ENCODE data around the gene TENM4. TPM values are rescaled to one million over a fixed set of nuclear protein-coding genes. Genes with fewer than 3 reads are reported as not detected.

TENM4 gene
- total and polyA plus RNA-seq, 4 donors = 24.8 to 70.5 (median 38.1) TPM

- no peak for DNase-seq (ENCODE audit: low read depth in 4 of 6, low spot score in 6 of 6)
- no peaks in the 10 kb centered on the region for H3K4me1 ChIP-seq (ENCODE audit: control insufficient read depth, insufficient read depth, low read length)
- WGBS (ENCODE audit: insufficient coverage) = 83% methylated on average over 1 of the region's 3 CpGs
- H3K36me3 ChIP-seq (ENCODE audit: control insufficient read depth, insufficient read depth, low read length) = no peaks in the 10 kb centered on the region
- H3K4me3 ChIP-seq (ENCODE audit: low read depth, low read length) = no peak overlapping the region
- no peaks in the 10 kb centered on the region for H3K9me3 ChIP-seq (ENCODE audit: control insufficient read depth, insufficient read depth, low read length)
- H3K27ac ChIP-seq (ENCODE audit: low read depth, low read length) = no peak overlapping the region
- H3K27me3 ChIP-seq (ENCODE audit: control insufficient read depth, insufficient read depth, low read length) = no peaks in the 10 kb centered on the region
Measured at GRCh38 chr11:78921509-78921908, 519.3 kb downstream of the TENM4 start.

DNA sequence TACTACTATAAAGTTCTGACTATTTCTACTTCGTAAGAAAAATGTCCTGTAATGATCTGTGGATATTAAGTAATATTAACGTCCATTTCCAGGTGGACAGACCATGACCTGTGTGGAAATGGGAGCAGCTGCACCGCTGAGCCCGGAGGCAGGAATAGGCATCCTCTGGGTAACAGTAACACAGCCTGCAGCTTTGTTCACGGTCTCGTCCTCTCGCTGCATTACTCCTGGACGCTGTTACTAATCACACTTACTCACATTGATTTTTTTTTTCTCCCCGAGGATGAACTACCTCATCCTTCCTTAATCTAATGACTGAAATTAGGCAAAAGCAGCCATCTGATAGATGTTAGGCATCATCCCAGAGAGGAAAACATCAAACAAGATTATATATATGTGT is 520.5 kb downstream of the TENM4 start:
- H3K4me1 ChIP-seq (ENCODE audit: control insufficient read depth, insufficient read depth, low read length) = no peaks in the 10 kb centered on the region
- no peaks in the 10 kb centered on the region for H3K9me3 ChIP-seq (ENCODE audit: control insufficient read depth, insufficient read depth, low read length)
- peak in 1 of 6 donors; percentile 33 for DNase-seq (ENCODE audit: low read depth in 4 of 6, low spot score in 6 of 6)
- no peak overlapping the region for H3K27ac ChIP-seq (ENCODE audit: low read depth, low read length)
- WGBS (ENCODE audit: insufficient coverage) = 58% methylated on average over 6 of the region's 9 CpGs
- no peaks in the 10 kb centered on the region for H3K36me3 ChIP-seq (ENCODE audit: control insufficient read depth, insufficient read depth, low read length)
- H3K27me3 ChIP-seq (ENCODE audit: control insufficient read depth, insufficient read depth, low read length) = no peaks in the 10 kb centered on the region
- no peak overlapping the region for H3K4me3 ChIP-seq (ENCODE audit: low read depth, low read length)

DNA sequence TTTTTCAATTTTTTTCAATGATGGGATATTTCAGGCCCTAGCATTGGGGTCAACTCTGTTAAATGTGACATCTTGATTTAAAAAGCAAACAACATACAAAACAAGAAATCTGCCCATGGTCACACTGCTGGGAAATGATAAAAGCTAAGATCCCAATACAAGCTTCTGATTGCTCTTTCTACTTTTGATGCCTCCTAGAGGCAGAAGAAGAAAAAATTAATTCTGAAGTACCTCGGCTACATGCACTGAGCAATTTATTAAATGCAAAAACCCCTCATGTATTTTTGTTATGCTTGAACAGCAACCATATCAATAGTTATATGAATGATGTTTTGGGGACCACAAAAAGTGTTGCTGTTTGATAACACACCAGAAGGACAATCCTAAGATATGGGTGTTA is 524.1 kb downstream of the TENM4 start:
- WGBS (ENCODE audit: insufficient coverage) = no CpG with 5 or more reads among the region's 1 CpG
- H3K4me1 ChIP-seq (ENCODE audit: control insufficient read depth, insufficient read depth, low read length) = no peaks in the 10 kb centered on the region

GRCh38 chr11:78914503-78914902 is 526.3 kb downstream of the TENM4 start:
- DNase-seq (ENCODE audit: low read depth in 4 of 6, low spot score in 6 of 6) = no peak
- Histone ChIP-seq H3K4me3 (ENCODE audit: low read depth, low read length) (no peak overlapping the region), H3K36me3 (ENCODE audit: control insufficient read depth, insufficient read depth, low read length) (no peaks in the 10 kb centered on the region), H3K9me3 (ENCODE audit: control insufficient read depth, insufficient read depth, low read length) (no peaks in the 10 kb centered on the region), H3K27me3 (ENCODE audit: control insufficient read depth, insufficient read depth, low read length) (no peaks in the 10 kb centered on the region), H3K4me1 (ENCODE audit: control insufficient read depth, insufficient read depth, low read length) (no peaks in the 10 kb centered on the region), H3K27ac (ENCODE audit: low read depth, low read length) (no peak overlapping the region)
- 78% methylated on average over 1 of the region's 1 CpG for WGBS (ENCODE audit: insufficient coverage)

More for the DNA sequence above, 524.1 kb downstream of the TENM4 start:
- no peaks in the 10 kb centered on the region for H3K36me3 ChIP-seq (ENCODE audit: control insufficient read depth, insufficient read depth, low read length)
- no peak for DNase-seq (ENCODE audit: low read depth in 4 of 6, low spot score in 6 of 6)
- no peaks in the 10 kb centered on the region for H3K9me3 ChIP-seq (ENCODE audit: control insufficient read depth, insufficient read depth, low read length)
- H3K4me3 ChIP-seq (ENCODE audit: low read depth, low read length) = no peak overlapping the region
- H3K27ac ChIP-seq (ENCODE audit: low read depth, low read length) = no peak overlapping the region
- no peaks in the 10 kb centered on the region for H3K27me3 ChIP-seq (ENCODE audit: control insufficient read depth, insufficient read depth, low read length)

DNA sequence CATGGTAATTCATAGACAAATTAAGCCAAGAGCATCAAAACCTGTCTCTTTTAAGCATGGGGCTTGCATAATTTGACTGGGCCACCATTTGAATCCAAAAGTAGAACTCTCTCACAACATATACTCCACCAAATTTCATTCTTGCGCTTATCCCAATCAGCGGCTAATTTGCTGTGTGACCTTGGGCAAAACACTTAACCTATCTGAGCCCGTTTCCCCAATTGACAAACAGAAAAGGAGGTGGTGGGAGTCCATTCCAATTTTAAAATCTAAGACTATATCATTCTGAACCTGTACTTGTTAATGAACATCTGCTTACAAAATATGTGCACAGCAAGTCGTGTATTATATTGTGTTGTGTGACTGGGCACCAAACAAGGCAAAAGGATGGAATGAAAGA is 528.1 kb downstream of the TENM4 start:
- Histone ChIP-seq H3K27ac (ENCODE audit: low read depth, low read length) (no peak overlapping the region), H3K27me3 (ENCODE audit: control insufficient read depth, insufficient read depth, low read length) (no peaks in the 10 kb centered on the region), H3K36me3 (ENCODE audit: control insufficient read depth, insufficient read depth, low read length) (no peaks in the 10 kb centered on the region), H3K4me1 (ENCODE audit: control insufficient read depth, insufficient read depth, low read length) (no peaks in the 10 kb centered on the region), H3K4me3 (ENCODE audit: low read depth, low read length) (no peak overlapping the region), H3K9me3 (ENCODE audit: control insufficient read depth, insufficient read depth, low read length) (no peaks in the 10 kb centered on the region)
- no CpG with 5 or more reads among the region's 4 CpGs for WGBS (ENCODE audit: insufficient coverage)
- DNase-seq (ENCODE audit: low read depth in 4 of 6, low spot score in 6 of 6) = no peak

GRCh38 chr11:78910322-78910721 is 530.5 kb downstream of the TENM4 start:
- no peaks in the 10 kb centered on the region for H3K36me3 ChIP-seq (ENCODE audit: control insufficient read depth, insufficient read depth, low read length)
- no peaks in the 10 kb centered on the region for H3K4me1 ChIP-seq (ENCODE audit: control insufficient read depth, insufficient read depth, low read length)
- DNase-seq (ENCODE audit: low read depth in 4 of 6, low spot score in 6 of 6) = no peak
- no peak overlapping the region for H3K4me3 ChIP-seq (ENCODE audit: low read depth, low read length)
- WGBS (ENCODE audit: insufficient coverage) = 73% methylated on average over 4 of the region's 4 CpGs
- no peaks in the 10 kb centered on the region for H3K9me3 ChIP-seq (ENCODE audit: control insufficient read depth, insufficient read depth, low read length)
- H3K27ac ChIP-seq (ENCODE audit: low read depth, low read length) = no peak overlapping the region
- no peaks in the 10 kb centered on the region for H3K27me3 ChIP-seq (ENCODE audit: control insufficient read depth, insufficient read depth, low read length)

- no peaks in the 10 kb centered on the region for H3K36me3 ChIP-seq (ENCODE audit: control insufficient read depth, insufficient read depth, low read length)
- no peak overlapping the region for H3K4me3 ChIP-seq (ENCODE audit: low read depth, low read length)
- H3K27me3 ChIP-seq (ENCODE audit: control insufficient read depth, insufficient read depth, low read length) = no peaks in the 10 kb centered on the region
- H3K9me3 ChIP-seq (ENCODE audit: control insufficient read depth, insufficient read depth, low read length) = no peaks in the 10 kb centered on the region
- DNase-seq (ENCODE audit: low read depth in 4 of 6, low spot score in 6 of 6) = no peak
- WGBS (ENCODE audit: insufficient coverage) = 90% methylated on average over 3 of the region's 4 CpGs
- H3K27ac ChIP-seq (ENCODE audit: low read depth, low read length) = no peak overlapping the region
- no peaks in the 10 kb centered on the region for H3K4me1 ChIP-seq (ENCODE audit: control insufficient read depth, insufficient read depth, low read length)
Measured at GRCh38 chr11:78909386-78909785, 531.4 kb downstream of the TENM4 start.

DNA sequence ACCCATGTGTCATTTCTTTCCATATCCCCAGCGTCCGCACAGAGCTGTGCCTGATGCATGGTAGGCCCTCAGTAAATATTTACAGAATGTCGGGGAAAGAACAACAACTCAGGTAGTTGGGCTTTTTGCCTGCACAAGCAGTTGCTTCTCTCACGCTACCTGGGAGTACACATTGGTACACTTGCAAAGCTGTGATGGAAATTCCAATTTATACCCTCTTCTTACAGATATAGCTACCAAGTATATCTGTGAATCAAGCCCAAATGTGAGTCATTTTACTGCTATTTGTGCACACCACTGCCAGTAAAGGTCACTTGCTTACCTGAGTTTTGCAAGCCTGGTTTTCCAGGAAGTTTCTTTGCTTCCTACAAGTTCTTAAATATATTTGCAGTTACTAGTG is 533.2 kb downstream of the TENM4 start:
- Histone ChIP-seq H3K27me3 (ENCODE audit: control insufficient read depth, insufficient read depth, low read length) (no peaks in the 10 kb centered on the region), H3K4me1 (ENCODE audit: control insufficient read depth, insufficient read depth, low read length) (no peaks in the 10 kb centered on the region), H3K4me3 (ENCODE audit: low read depth, low read length) (no peak overlapping the region), H3K9me3 (ENCODE audit: control insufficient read depth, insufficient read depth, low read length) (no peaks in the 10 kb centered on the region), H3K27ac (ENCODE audit: low read depth, low read length) (no peak overlapping the region), H3K36me3 (ENCODE audit: control insufficient read depth, insufficient read depth, low read length) (peaks cover 7% of the 10 kb centered on the region)
- WGBS (ENCODE audit: insufficient coverage) = 68% methylated on average over 2 of the region's 4 CpGs
- DNase-seq (ENCODE audit: low read depth in 4 of 6, low spot score in 6 of 6) = no peak

DNA sequence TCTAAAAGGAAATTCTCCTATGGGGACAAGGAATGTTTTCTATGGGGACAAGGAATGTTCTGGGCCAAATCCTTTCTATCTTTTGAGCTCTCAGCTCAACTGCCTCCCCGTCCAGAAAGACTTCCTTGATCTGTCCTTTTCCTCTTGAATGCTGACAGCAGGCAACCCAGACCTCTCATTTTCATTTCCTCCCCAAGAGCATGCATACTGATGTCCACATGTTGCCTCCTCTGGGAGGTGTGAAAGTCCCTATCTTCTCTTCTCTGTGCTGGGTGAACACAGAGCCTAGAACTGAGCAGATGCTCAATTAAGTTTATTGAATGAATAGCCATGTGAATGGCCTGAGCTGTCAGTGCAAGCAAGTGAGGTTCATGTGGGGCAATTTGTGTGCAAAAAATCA is 534.3 kb downstream of the TENM4 start:
- Histone ChIP-seq H3K36me3 (ENCODE audit: control insufficient read depth, insufficient read depth, low read length) (peaks cover 11% of the 10 kb centered on the region), H3K4me1 (ENCODE audit: control insufficient read depth, insufficient read depth, low read length) (no peaks in the 10 kb centered on the region), H3K27me3 (ENCODE audit: control insufficient read depth, insufficient read depth, low read length) (no peaks in the 10 kb centered on the region), H3K9me3 (ENCODE audit: control insufficient read depth, insufficient read depth, low read length) (no peaks in the 10 kb centered on the region), H3K4me3 (ENCODE audit: low read depth, low read length) (no peak overlapping the region), H3K27ac (ENCODE audit: low read depth, low read length) (no peak overlapping the region)
- no peak for DNase-seq (ENCODE audit: low read depth in 4 of 6, low spot score in 6 of 6)
- no CpG with 5 or more reads among the region's 1 CpG for WGBS (ENCODE audit: insufficient coverage)

DNA sequence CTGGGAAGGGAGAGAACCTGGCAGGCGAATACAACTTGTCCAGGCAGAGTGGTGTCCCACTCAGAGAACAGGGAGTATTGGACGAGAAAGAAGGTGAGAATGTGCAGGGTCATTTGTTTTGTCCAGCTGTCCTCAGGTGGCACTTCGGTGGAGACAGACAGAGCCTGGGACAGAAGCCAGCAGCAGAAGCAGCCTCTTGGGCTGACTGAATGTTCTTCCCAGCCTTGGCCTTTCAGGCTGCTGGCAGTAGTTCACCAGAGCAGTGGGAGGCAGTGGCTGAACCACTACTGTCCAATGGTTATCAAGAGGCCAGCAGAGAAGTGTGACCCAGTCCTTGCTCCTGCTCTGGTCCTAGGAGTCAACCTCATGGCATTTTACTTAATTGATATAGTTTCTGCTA is 535.1 kb downstream of the TENM4 start:
- 58% methylated on average over 3 of the region's 3 CpGs for WGBS (ENCODE audit: insufficient coverage)
- DNase-seq (ENCODE audit: low read depth in 4 of 6, low spot score in 6 of 6) = no peak
- Histone ChIP-seq H3K4me3 (ENCODE audit: low read depth, low read length) (no peak overlapping the region), H3K27ac (ENCODE audit: low read depth, low read length) (no peak overlapping the region), H3K9me3 (ENCODE audit: control insufficient read depth, insufficient read depth, low read length) (no peaks in the 10 kb centered on the region), H3K27me3 (ENCODE audit: control insufficient read depth, insufficient read depth, low read length) (no peaks in the 10 kb centered on the region), H3K36me3 (ENCODE audit: control insufficient read depth, insufficient read depth, low read length) (peaks cover 11% of the 10 kb centered on the region), H3K4me1 (ENCODE audit: control insufficient read depth, insufficient read depth, low read length) (no peaks in the 10 kb centered on the region)
